ENCODE data around the gene SIRPB2. TPM values are rescaled to one million over a fixed set of nuclear protein-coding genes. Genes with fewer than 3 reads are reported as not detected.

Gene SIRPB2
- total and polyA plus RNA-seq, 2 of the 8 experiments (the other 6 are each of a cell fraction or from before 2014, with no cell fraction given): 0.28 TPM; not detected in 1

- TF ChIP-seq SIN3A (conservative IDR thresholded peaks at IDR 0.05 in 1 of 2, IDR thresholded peaks at IDR 0.05 in 1 of 2; ENCODE audit: low read depth in 1 of 2, low read length in 2 of 2): no peak
- TF ChIP-seq EZH2 (IDR thresholded peaks at IDR 0.05; ENCODE audit: low read depth, low read length, severe bottlenecking): no peak
- TF ChIP-seq KDM5A (IDR thresholded peaks at IDR 0.05; ENCODE audit: low read length): no peak
- TF ChIP-seq E2F6 (IDR thresholded peaks at IDR 0.05): no peak
- no peak for TF ChIP-seq NRF1 (IDR thresholded peaks at IDR 0.05; ENCODE audit: low read depth, low read length)
- no peak for TF ChIP-seq EGR1 (IDR thresholded peaks at IDR 0.05; ENCODE audit: borderline replicate concordance, low read depth, low read length)
- TF ChIP-seq ATF2 (IDR thresholded peaks at IDR 0.05; ENCODE audit: low read length): no peak
- no peak for TF ChIP-seq RFX5 (IDR thresholded peaks at IDR 0.05; ENCODE audit: borderline replicate concordance, low read depth, low read length)
- TF ChIP-seq MAFK (IDR thresholded peaks at IDR 0.05; ENCODE audit: low read depth, low read length): no peak
- TF ChIP-seq BCL11A (IDR thresholded peaks at IDR 0.05; ENCODE audit: low read depth in 2 of 2, low read length in 2 of 2): no peak
- no peak for TF ChIP-seq SP1 (IDR thresholded peaks at IDR 0.05; ENCODE audit: low read depth, low read length)
- TF ChIP-seq CTBP2 (IDR thresholded peaks at IDR 0.05; ENCODE audit: borderline replicate concordance, insufficient read depth, insufficient read length, low read length): no peak
Observed at GRCh38 chr20:1538655-1539054, 47.4 kb upstream of the SIRPB2 start (continued).

Data from H1 (cell line).